ENCODE data around the gene TRAPPC14. TPM values are rescaled to one million over a fixed set of nuclear protein-coding genes. Genes with fewer than 3 reads are reported as not detected.

The TRAPPC14 gene
- total and polyA plus RNA-seq, 3 experiments from 2014 or later, result 3.4 to 33.2 (median 30.5) TPM

DNA sequence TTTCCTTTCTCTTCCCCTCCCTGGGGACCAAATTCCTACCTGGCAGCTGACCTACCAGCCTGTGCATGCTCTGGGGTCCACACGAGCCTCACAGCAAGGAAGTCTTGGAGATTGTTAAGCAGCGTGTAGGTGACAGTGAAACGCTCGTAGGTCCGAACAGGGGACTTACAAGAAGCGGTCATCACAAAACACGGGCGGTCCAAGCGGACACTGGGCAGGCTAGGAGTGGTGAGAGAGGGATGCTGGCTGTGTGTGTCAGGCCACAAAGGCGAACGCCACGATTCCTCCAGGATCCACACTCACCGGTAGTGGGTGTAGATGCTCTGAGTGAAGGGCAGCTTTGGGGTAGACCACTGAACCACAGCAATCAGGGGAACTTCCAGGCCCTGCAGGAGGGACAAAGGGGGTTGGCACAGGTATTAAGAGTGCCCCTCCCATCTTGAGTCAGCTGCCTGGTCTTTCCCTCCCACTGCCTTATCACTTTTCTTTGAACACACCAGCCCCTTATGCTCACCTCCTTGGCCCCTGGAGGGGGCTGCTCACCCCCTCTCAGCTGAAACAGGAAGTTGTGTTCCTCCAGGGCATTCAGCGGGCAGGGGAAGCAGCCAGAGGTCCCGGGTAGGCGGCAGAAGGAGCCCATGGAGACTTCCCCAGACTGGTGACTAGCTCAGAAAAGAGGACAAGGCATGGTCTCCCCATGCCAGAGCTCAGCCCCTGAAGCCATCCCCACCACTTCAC, 2.0 kb downstream of the TRAPPC14 start:
- Histone ChIP-seq H3K4me3 (ENCODE audit: low read length) (peak overlapping the region; percentile 42), H3K27ac (ENCODE audit: low read depth, low read length) (peak overlapping the region; percentile 75), H3K27me3 (ENCODE audit: insufficient read depth, low read length, poor library complexity, severe bottlenecking) (no peaks in the 10 kb centered on the region), H3K9me3 (ENCODE audit: low read length) (no peaks in the 10 kb centered on the region), H3K36me3 (ENCODE audit: insufficient read depth, low read length) (peaks cover 13% of the 10 kb centered on the region), H3K4me1 (ENCODE audit: insufficient read depth, low read length) (peaks cover 44% of the 10 kb centered on the region)
- CTCF ChIA-PET, result interaction anchor here (1.0 to 6.1 kb wide), 5 partner anchors 11 to 34 kb away, joined by 3 to 22 read pairs (median 6); partner anchors contain the start of gene GAL3ST4
- DNase-seq, result peak in 2 of 5 donors; percentile 34 to 63
- peak overlapping the region; percentile 77 to 87 (median 85) for H3K4me3 Mint-ChIP-seq
- no peaks in the 10 kb centered on the region for H3K9me3 Mint-ChIP-seq
- POLR2A ChIA-PET, result interaction anchor here (0.5 to 1.8 kb wide), 3 partner anchors 10 to 73 kb away, joined by 4 to 5 read pairs (median 4); partner anchors contain the start of genes GPC2 and STAG3
- peaks cover 0 to 61% (median 7%) of the 10 kb centered on the region in 3 donors for H3K36me3 Mint-ChIP-seq
- H3K27ac Mint-ChIP-seq, result peak overlapping the region; percentile 61 to 96 (median 85)
- no peaks in the 10 kb centered on the region for H3K27me3 Mint-ChIP-seq
- peaks cover 33 to 67% (median 55%) of the 10 kb centered on the region in 3 donors for H3K4me1 Mint-ChIP-seq

DNA sequence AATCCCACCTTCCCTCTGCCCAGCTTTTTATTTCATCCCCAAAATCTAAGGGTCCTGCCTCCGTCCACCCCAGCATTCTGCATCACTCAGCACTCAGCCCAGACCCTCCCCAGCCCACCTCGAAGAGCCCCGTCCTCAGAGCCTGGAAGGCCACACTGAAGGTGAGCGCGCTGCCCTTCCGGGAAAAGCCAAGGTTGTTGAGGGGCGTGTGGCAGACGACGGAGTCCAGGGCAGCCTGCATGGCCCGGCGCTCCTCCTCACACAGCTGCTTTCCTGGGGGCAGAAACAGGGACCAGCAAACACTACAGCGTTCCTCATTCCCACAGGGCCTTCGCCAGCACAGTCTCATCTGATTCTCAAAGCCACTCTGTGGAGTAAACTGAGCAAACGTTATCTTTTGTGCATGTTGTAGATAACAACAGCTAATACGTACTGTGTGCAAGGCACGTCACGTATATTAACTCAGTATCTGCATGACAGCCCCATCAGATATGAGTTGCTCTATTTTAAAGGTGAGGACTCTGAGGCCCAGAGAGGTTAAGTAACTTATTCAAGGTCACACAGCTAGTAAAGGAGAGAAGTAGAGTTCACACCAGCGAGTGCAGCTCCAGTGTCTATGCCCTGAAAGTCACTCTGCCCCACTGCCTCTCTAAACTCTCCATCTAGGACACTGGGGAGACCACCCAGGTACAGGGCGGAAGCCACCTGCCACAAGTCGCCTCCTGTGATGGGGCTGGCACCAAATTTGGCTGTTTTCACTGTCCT, 2.8 kb downstream of the TRAPPC14 start:
- H3K4me3 Mint-ChIP-seq, result peak overlapping the region in 6 of 7 donors; percentile 20 to 87 (median 68)
- no peak overlapping the region for H3K27ac ChIP-seq (ENCODE audit: low read depth, low read length)
- ChIA-PET POLR2A (interaction anchor here (0.5 to 1.5 kb wide), 2 partner anchors 11 to 826 kb away, joined by 3 to 4 read pairs; no protein-coding TSS in a partner anchor), CTCF (interaction anchor here (0.8 to 6.1 kb wide), 5 partner anchors 11 to 34 kb away, joined by 3 to 22 read pairs (median 6); partner anchors contain the start of gene GAL3ST4)
- peaks cover 13% of the 10 kb centered on the region for H3K36me3 ChIP-seq (ENCODE audit: insufficient read depth, low read length)
- peaks cover 0 to 61% (median 7%) of the 10 kb centered on the region in 3 donors for H3K36me3 Mint-ChIP-seq
- H3K9me3 ChIP-seq (ENCODE audit: low read length), result no peaks in the 10 kb centered on the region
- peaks cover 33 to 68% (median 55%) of the 10 kb centered on the region in 3 donors for H3K4me1 Mint-ChIP-seq
- H3K4me3 ChIP-seq (ENCODE audit: low read length), result no peak overlapping the region
- H3K4me1 ChIP-seq (ENCODE audit: insufficient read depth, low read length), result peaks cover 44% of the 10 kb centered on the region
- H3K27ac Mint-ChIP-seq, result peak overlapping the region in 6 of 8 donors; percentile 12 to 86 (median 70)
- no peaks in the 10 kb centered on the region for H3K9me3 Mint-ChIP-seq
- no peak for DNase-seq
- H3K27me3 ChIP-seq (ENCODE audit: insufficient read depth, low read length, poor library complexity, severe bottlenecking), result no peaks in the 10 kb centered on the region
- no peaks in the 10 kb centered on the region for H3K27me3 Mint-ChIP-seq

DNA sequence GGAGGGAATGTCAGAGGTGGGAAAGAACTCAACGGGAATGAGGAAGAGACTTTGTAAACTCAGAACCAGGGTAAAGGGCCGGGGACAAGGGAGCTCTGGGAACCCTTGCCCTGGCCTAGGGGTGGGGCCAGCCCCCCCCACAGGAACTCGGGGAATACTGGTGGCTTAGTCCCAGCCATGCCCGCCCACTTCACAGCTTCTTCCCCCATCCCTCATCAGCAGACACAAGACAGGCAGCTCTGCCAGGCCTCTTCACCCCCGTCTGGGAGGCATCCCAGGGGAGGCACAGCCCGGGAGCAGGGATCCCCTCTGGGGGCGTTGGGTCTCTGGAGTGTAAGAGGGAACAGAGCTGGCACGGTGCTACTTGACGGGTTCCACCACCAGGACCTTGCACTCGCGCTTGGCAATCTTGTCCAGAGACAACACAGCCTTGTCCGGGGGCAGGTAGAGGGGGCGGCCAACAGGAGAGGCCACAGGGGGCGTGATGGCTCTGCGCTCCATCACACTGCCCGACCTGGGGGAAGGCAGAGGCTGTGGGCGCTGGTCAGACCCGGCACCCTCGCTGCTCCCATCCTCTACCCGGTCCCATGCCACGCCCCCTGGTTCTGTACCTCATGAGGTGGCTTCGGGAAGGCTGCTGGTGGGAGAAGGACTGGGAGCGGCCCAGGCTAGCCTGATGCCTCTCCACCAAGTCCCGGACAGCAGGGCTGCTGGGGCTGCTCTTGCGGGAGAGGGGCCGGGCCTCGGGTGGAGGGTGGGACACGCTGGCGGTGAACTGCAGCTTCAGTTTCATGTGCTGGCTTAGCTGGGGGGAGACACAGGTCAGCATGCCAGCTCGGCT, 3.7 kb downstream of the TRAPPC14 start:
- peaks cover 13% of the 10 kb centered on the region for H3K36me3 ChIP-seq (ENCODE audit: insufficient read depth, low read length)
- no peaks in the 10 kb centered on the region for H3K9me3 Mint-ChIP-seq
- peaks cover 40 to 76% (median 64%) of the 10 kb centered on the region in 3 donors for H3K4me1 Mint-ChIP-seq
- H3K4me3 ChIP-seq (ENCODE audit: low read length), result no peak overlapping the region
- peak overlapping the region in 2 of 7 donors; percentile 56 to 84 for H3K4me3 Mint-ChIP-seq
- H3K9me3 ChIP-seq (ENCODE audit: low read length), result no peaks in the 10 kb centered on the region
- no peaks in the 10 kb centered on the region for H3K27me3 ChIP-seq (ENCODE audit: insufficient read depth, low read length, poor library complexity, severe bottlenecking)
- H3K27me3 Mint-ChIP-seq, result no peaks in the 10 kb centered on the region
- POLR2A ChIA-PET, result no interaction called here
- H3K4me1 ChIP-seq (ENCODE audit: insufficient read depth, low read length), result peaks cover 53% of the 10 kb centered on the region
- peak overlapping the region in 2 of 8 donors; percentile 68 to 71 for H3K27ac Mint-ChIP-seq
- no peak for DNase-seq
- H3K27ac ChIP-seq (ENCODE audit: low read depth, low read length), result no peak overlapping the region
- peaks cover 0 to 67% (median 13%) of the 10 kb centered on the region in 3 donors for H3K36me3 Mint-ChIP-seq
- CTCF ChIA-PET, result interaction anchor here (0.8 to 6.1 kb wide), 2 partner anchors 12 to 22 kb away, joined by 3 to 22 read pairs; partner anchors contain the start of gene GAL3ST4

DNA sequence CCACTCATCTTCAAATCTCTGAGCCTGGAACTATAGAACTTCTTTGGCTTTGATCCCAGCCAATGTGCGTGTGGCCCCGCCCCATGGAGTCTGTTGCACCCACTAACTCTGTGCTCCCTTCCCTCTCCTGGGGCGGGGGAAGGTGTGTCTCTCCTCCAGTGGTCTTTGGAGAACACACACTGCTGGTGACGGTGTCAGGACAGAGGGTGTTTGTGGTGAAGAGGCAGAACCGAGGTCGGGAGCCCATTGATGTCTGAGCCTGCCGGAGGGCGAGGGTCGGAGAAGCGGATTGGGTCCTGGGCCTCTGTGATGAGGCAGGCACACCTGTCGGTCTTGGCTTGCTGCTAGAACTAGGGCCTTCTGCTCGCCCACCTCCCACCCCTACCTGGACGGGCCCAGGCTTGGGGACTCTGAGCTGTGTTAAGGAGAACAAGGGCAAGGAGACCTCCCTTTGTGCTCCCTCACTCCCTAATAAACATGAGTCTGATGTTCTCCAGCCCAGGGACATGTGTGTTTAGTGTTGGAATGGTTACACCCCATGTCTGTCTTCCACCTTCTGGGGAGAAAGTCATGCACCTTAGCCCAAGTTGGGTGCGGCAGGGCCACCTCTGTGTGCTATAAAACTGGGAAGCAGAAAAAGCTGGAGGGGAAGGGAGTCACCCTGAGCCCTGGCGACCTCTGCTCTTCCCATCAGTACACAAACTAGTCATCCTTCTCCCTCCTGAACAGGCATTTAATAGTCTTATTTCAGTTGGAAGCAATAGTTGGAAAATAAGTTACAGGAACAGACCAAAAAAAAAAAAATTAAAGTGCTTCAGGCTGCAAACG, 4.6 kb downstream of the TRAPPC14 start:
- no peaks in the 10 kb centered on the region for H3K27me3 ChIP-seq (ENCODE audit: insufficient read depth, low read length, poor library complexity, severe bottlenecking)
- no peak for DNase-seq
- peaks cover 13% of the 10 kb centered on the region for H3K36me3 ChIP-seq (ENCODE audit: insufficient read depth, low read length)
- CTCF ChIA-PET, result interaction anchor here (6.1 kb wide), 1 partner anchor 13 kb away, joined by 22 read pairs; the partner anchor contains the start of gene GAL3ST4
- H3K4me3 Mint-ChIP-seq, result peak overlapping the region in 2 of 7 donors; percentile 44 to 77
- no peaks in the 10 kb centered on the region for H3K9me3 ChIP-seq (ENCODE audit: low read length)
- POLR2A ChIA-PET, result interaction anchor here (1.0 kb wide), 1 partner anchor 9 kb away, joined by 3 read pairs; no protein-coding TSS in a partner anchor
- H3K27ac Mint-ChIP-seq, result peak overlapping the region in 6 of 8 donors; percentile 6 to 82 (median 40)
- H3K4me1 ChIP-seq (ENCODE audit: insufficient read depth, low read length), result peaks cover 51% of the 10 kb centered on the region
- H3K4me3 ChIP-seq (ENCODE audit: low read length), result no peak overlapping the region
- no peaks in the 10 kb centered on the region for H3K27me3 Mint-ChIP-seq
- no peak overlapping the region for H3K27ac ChIP-seq (ENCODE audit: low read depth, low read length)
- peaks cover 0 to 72% (median 13%) of the 10 kb centered on the region in 3 donors for H3K36me3 Mint-ChIP-seq
- H3K9me3 Mint-ChIP-seq, result no peaks in the 10 kb centered on the region
- H3K4me1 Mint-ChIP-seq, result peaks cover 42 to 77% (median 64%) of the 10 kb centered on the region in 3 donors

DNA sequence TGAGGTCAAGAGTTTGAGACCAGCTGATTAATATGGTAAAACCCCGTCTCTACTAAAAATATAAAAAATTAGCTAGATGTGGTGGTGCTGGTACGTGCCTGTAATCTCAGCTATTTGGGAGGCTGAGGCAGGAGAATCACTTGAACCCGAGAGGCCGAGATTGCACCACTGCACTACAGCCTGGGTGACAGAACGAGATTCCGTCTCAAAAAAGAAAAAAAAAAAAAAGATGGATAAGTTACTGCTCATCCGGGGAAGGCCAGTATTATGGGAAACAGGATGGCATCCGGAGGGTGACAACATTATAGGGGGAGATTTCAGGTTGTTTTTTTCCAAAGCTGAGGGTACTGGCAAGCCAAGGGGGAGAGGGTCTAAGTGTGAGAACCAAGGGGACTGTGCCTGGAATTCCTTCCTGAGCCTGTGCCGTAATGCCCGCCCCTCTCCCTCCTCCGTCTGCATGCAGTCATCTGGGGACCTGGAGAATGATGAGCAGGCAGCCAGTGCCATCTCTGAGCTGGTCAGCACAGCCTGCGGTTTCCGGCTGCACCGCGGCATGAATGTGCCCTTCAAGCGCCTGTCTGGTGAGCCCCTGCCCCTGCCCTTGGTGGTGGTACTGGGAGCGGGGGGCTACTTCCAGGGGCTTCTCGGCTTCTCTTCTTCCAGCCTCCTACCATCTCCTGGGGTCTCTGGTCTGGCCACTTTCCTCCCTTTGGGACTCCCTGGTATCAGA, 5.4 kb downstream of the TRAPPC14 start:
- H3K27me3 Mint-ChIP-seq, result no peaks in the 10 kb centered on the region
- DNase-seq, result no peak
- Histone ChIP-seq H3K9me3 (ENCODE audit: low read length) (no peaks in the 10 kb centered on the region), H3K27ac (ENCODE audit: low read depth, low read length) (no peak overlapping the region), H3K27me3 (ENCODE audit: insufficient read depth, low read length, poor library complexity, severe bottlenecking) (no peaks in the 10 kb centered on the region), H3K4me3 (ENCODE audit: low read length) (no peak overlapping the region), H3K36me3 (ENCODE audit: insufficient read depth, low read length) (peaks cover 13% of the 10 kb centered on the region), H3K4me1 (ENCODE audit: insufficient read depth, low read length) (peaks cover 51% of the 10 kb centered on the region)
- H3K4me1 Mint-ChIP-seq, result peaks cover 48 to 81% (median 73%) of the 10 kb centered on the region in 3 donors
- ChIA-PET CTCF (no interaction called here), POLR2A (interaction anchor here (1.0 kb wide), 1 partner anchor 10 kb away, joined by 3 read pairs; no protein-coding TSS in a partner anchor)
- peak overlapping the region in 4 of 8 donors; percentile 13 to 79 (median 42) for H3K27ac Mint-ChIP-seq
- peaks cover 0 to 76% (median 13%) of the 10 kb centered on the region in 3 donors for H3K36me3 Mint-ChIP-seq
- no peaks in the 10 kb centered on the region for H3K9me3 Mint-ChIP-seq
- peak overlapping the region in 1 of 7 donors; percentile 77 for H3K4me3 Mint-ChIP-seq

DNA sequence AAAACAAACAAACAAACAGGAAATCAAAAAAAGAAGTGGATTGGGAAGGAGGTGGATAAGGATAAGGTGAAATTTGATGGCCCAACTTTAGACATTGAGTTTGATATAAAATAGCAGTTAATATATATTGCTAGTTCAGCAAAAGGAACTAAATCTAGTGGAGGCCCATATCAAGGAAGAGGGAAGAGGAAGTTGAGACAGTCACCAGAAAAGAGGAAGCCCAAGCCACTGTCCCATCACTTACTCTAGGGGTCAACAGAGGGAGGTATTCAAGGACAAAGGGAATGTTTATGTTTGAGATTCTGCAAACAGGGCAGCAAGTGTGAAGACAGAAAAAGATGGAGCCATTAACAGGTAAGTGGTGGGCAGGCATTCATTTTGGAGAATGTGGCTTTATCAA, 6.1 kb downstream of the TRAPPC14 start:
- Mint-ChIP-seq H3K9me3 (no peaks in the 10 kb centered on the region), H3K4me1 (peaks cover 44 to 80% (median 69%) of the 10 kb centered on the region in 3 donors), H3K27ac (peak overlapping the region in 7 of 8 donors; percentile 13 to 81 (median 75)), H3K4me3 (peak overlapping the region in 2 of 7 donors; percentile 13 to 15), H3K36me3 (peaks cover 0 to 72% (median 13%) of the 10 kb centered on the region in 3 donors), H3K27me3 (no peaks in the 10 kb centered on the region)
- POLR2A ChIA-PET, result interaction anchor here (0.5 to 1.1 kb wide), 2 partner anchors 23 to 67 kb away, joined by 3 read pairs; no protein-coding TSS in a partner anchor
- Histone ChIP-seq H3K27me3 (ENCODE audit: insufficient read depth, low read length, poor library complexity, severe bottlenecking) (no peaks in the 10 kb centered on the region), H3K36me3 (ENCODE audit: insufficient read depth, low read length) (peaks cover 13% of the 10 kb centered on the region), H3K4me3 (ENCODE audit: low read length) (no peak overlapping the region), H3K9me3 (ENCODE audit: low read length) (no peaks in the 10 kb centered on the region), H3K27ac (ENCODE audit: low read depth, low read length) (no peak overlapping the region), H3K4me1 (ENCODE audit: insufficient read depth, low read length) (peaks cover 49% of the 10 kb centered on the region)
- no peak for DNase-seq
- CTCF ChIA-PET, result no interaction called here

Measured in CD8-positive, alpha-beta memory T cell (primary cell).